SU-DHL-6 (cell line): Measurements from ENCODE around the gene ADIRF.

Source experiments
- H2AFZ ChIP-seq: fragments of 200-600 bp; sonication (generic); 2 replicates; pipeline ENCODE4 v1.6.1; 2014; ENCODE audit warnings: low read depth, mild to moderate bottlenecking, moderate library complexity, mixed read lengths, antibody characterized with exemption, low read length; ENCODE audit not compliant: severe bottlenecking
- H3F3A ChIP-seq: fragments of 200-600 bp; shearing (Covaris generic); 2 replicates; pipeline ENCODE4 v1.6.0; 2016; ENCODE audit warnings: antibody characterized with exemption, mild to moderate bottlenecking; ENCODE audit not compliant: insufficient read depth
- H3K27ac ChIP-seq: fragments of 200-600 bp; sonication (generic); 2 replicates; pipeline ENCODE4 v1.5.1; 2016; ENCODE audit warnings: low read depth, mild to moderate bottlenecking, low read length, moderate library complexity, mixed read lengths
- H3K27me3 ChIP-seq: fragments of 200-600 bp; sonication (generic), shearing (Covaris generic); 2 replicates; pipeline ENCODE4 v1.6.0; 2014; ENCODE audit warnings: mild to moderate bottlenecking, low read length
- H3K36me3 ChIP-seq: fragments of 200-600 bp; sonication (generic); 2 replicates; pipeline ENCODE4 v1.6.1; 2014; ENCODE audit warnings: mild to moderate bottlenecking, low read length, mixed read lengths
- H3K4me2 ChIP-seq: fragments of 300-600, 200-600 bp; shearing (Covaris generic), sonication (generic); 2 replicates; pipeline ENCODE4 v1.6.0; 2014; ENCODE audit warnings: low read length, low read depth, mild to moderate bottlenecking; ENCODE audit not compliant: poor library complexity, severe bottlenecking
- H3K4me3 ChIP-seq: fragments of 200-600 bp; sonication (generic); 2 replicates; pipeline ENCODE4 v1.5.1; 2014; ENCODE audit warnings: antibody characterized with exemption, low read length, mild to moderate bottlenecking, mixed read lengths; ENCODE audit not compliant: insufficient read depth, poor library complexity, severe bottlenecking
- H3K79me2 ChIP-seq: fragments of 200-600 bp; sonication (generic); 2 replicates; pipeline ENCODE4 v1.6.1; 2014; ENCODE audit warnings: mild to moderate bottlenecking, low read length, moderate library complexity; ENCODE audit not compliant: insufficient read depth
- H3K9ac ChIP-seq: fragments of 200-600 bp; sonication (generic); 2 replicates; pipeline ENCODE4 v1.7.0; 2014; ENCODE audit warnings: mild to moderate bottlenecking, low read length
- H3K9me2 ChIP-seq: fragments of 200-600 bp; sonication (generic); replicated peaks from 2 replicates; pipeline ENCODE4 v1.6.1; 2014; ENCODE audit warnings: low read length; ENCODE audit not compliant: insufficient read depth
- H3K9me3 ChIP-seq: fragments of 200-600 bp; sonication (generic); 2 replicates; pipeline ENCODE4 v1.6.1; 2014; ENCODE audit warnings: low read length, mixed read lengths; ENCODE audit not compliant: insufficient read depth
- H4K20me1 ChIP-seq: fragments of 200-600 bp; sonication (generic); 2 replicates; pipeline ENCODE4 v1.6.1; 2014; ENCODE audit warnings: low read depth, mild to moderate bottlenecking, antibody characterized with exemption, low read length, moderate library complexity, mixed read lengths
- CTCF ChIP-seq: fragments of 200-600 bp; sonication (generic); IDR thresholded peaks from one replicate; pipeline ENCODE4 v1.5.1; 2017; ENCODE audit warnings: antibody characterized with exemption, mild to moderate bottlenecking, low read length, moderate library complexity; ENCODE audit not compliant: insufficient read depth, poor library complexity, severe bottlenecking
- EZH2phosphoT487 ChIP-seq: fragments of 200-600 bp; sonication (generic), shearing (Covaris generic); conservative IDR thresholded peaks from 2 replicates; pipeline ENCODE4 v1.6.1; 2018; ENCODE audit warnings: mild to moderate bottlenecking, antibody characterized with exemption, low read length, moderate library complexity, mixed read lengths

ADIRF gene

GRCh38 chr10:86943316-86944030 is 24.8 kb upstream of the ADIRF start:
- Histone ChIP-seq H3K9me3 (no peaks in the 10 kb centered on the region), H3K4me3 (no peak overlapping the region), H3K9ac (no peak overlapping the region), H4K20me1 (no peaks in the 10 kb centered on the region), H3K27ac (no peak overlapping the region), H3F3A (no peaks in the 10 kb centered on the region), H2AFZ (no peak overlapping the region), H3K4me2 (no peak overlapping the region), H3K36me3 (no peaks in the 10 kb centered on the region), H3K27me3 (no peaks in the 10 kb centered on the region), H3K79me2 (no peaks in the 10 kb centered on the region), H3K9me2 (no peaks in the 10 kb centered on the region)
- TF ChIP-seq CTCF (no peak), EZH2phosphoT487 (no peak)

- Histone ChIP-seq H3K4me3 (no peak overlapping the region), H3K9ac (no peak overlapping the region), H3K36me3 (no peaks in the 10 kb centered on the region), H3K9me2 (no peaks in the 10 kb centered on the region), H3K79me2 (no peaks in the 10 kb centered on the region), H3F3A (no peaks in the 10 kb centered on the region), H4K20me1 (no peaks in the 10 kb centered on the region), H3K4me2 (no peak overlapping the region), H3K9me3 (no peaks in the 10 kb centered on the region), H3K27me3 (no peaks in the 10 kb centered on the region), H2AFZ (no peak overlapping the region), H3K27ac (no peak overlapping the region)
- TF ChIP-seq EZH2phosphoT487: no peak
- TF ChIP-seq CTCF: no peak
Measured at GRCh38 chr10:86944031-86944419, 24.3 kb upstream of the ADIRF start.

- no peak overlapping the region for H3K27ac ChIP-seq
- no peaks in the 10 kb centered on the region for H3K79me2 ChIP-seq
- no peak overlapping the region for H2AFZ ChIP-seq
- TF ChIP-seq EZH2phosphoT487 (no peak), CTCF (no peak)
- H3K9me2 ChIP-seq: no peaks in the 10 kb centered on the region
- no peaks in the 10 kb centered on the region for H4K20me1 ChIP-seq
- H3K9ac ChIP-seq: no peak overlapping the region
- no peaks in the 10 kb centered on the region for H3K9me3 ChIP-seq
- H3F3A ChIP-seq: no peaks in the 10 kb centered on the region
- H3K4me3 ChIP-seq: no peak overlapping the region
- H3K27me3 ChIP-seq: no peaks in the 10 kb centered on the region
- no peak overlapping the region for H3K4me2 ChIP-seq
- no peaks in the 10 kb centered on the region for H3K36me3 ChIP-seq
Measured at GRCh38 chr10:86944471-86944870, 23.8 kb upstream of the ADIRF start.
